Skeletal muscle satellite cell (primary cell): ENCODE data around the gene SEC14L1.
"Not testable (repeated sequence)": the region's sequence is repeated elsewhere in the genome, so short reads cannot be mapped to it uniquely, and the experiment has no call there.

Source experiments
- H3K27me3 ChIP-seq: 2 replicates; pipeline ENCODE4 v1.7.0; 2013; ENCODE audit warnings: low read length; ENCODE audit not compliant: control insufficient read depth, insufficient read depth
- H3K36me3 ChIP-seq: 2 replicates; pipeline ENCODE4 v1.7.0; 2013; ENCODE audit warnings: mild to moderate bottlenecking, control low read depth, low read length; ENCODE audit not compliant: insufficient read depth
- H3K4me1 ChIP-seq: 2 replicates; pipeline ENCODE4 v1.7.0; 2013; ENCODE audit warnings: low read length; ENCODE audit not compliant: control insufficient read depth, insufficient read depth
- H3K4me2 ChIP-seq: 2 replicates; pipeline ENCODE4 v1.7.0; 2013; ENCODE audit warnings: mild to moderate bottlenecking, low read length
- H3K4me3 ChIP-seq: 2 replicates; pipeline ENCODE4 v1.7.0; 2013; ENCODE audit warnings: low read length
- H3K9ac ChIP-seq: 2 replicates; pipeline ENCODE4 v1.7.0; 2013; ENCODE audit warnings: mild to moderate bottlenecking, low read depth, low read length, moderate library complexity
- H3K9me3 ChIP-seq: replicated peaks from 2 replicates; pipeline ENCODE4 v1.7.0; 2013; ENCODE audit warnings: mild to moderate bottlenecking, control low read depth, low read length

Gene SEC14L1

GRCh38 chr17:77153999-77154586 is 13.3 kb downstream of the SEC14L1 start:
- H3K9ac ChIP-seq, result no peak overlapping the region
- peak overlapping the region; percentile 28 for H3K4me2 ChIP-seq
- H3K4me3 ChIP-seq, result no peak overlapping the region
- H3K4me1 ChIP-seq, result peaks cover 51% of the 10 kb centered on the region
- no peaks in the 10 kb centered on the region for H3K27me3 ChIP-seq
- peaks cover 24% of the 10 kb centered on the region for H3K36me3 ChIP-seq
- H3K9me3 ChIP-seq, result no peaks in the 10 kb centered on the region

GRCh38 chr17:77155125-77155524 is 14.4 kb downstream of the SEC14L1 start:
- Histone ChIP-seq H3K9ac (no peak overlapping the region), H3K36me3 (peaks cover 19% of the 10 kb centered on the region), H3K4me2 (no peak overlapping the region), H3K4me3 (no peak overlapping the region), H3K9me3 (no peaks in the 10 kb centered on the region), H3K4me1 (peaks cover 52% of the 10 kb centered on the region), H3K27me3 (no peaks in the 10 kb centered on the region)

DNA sequence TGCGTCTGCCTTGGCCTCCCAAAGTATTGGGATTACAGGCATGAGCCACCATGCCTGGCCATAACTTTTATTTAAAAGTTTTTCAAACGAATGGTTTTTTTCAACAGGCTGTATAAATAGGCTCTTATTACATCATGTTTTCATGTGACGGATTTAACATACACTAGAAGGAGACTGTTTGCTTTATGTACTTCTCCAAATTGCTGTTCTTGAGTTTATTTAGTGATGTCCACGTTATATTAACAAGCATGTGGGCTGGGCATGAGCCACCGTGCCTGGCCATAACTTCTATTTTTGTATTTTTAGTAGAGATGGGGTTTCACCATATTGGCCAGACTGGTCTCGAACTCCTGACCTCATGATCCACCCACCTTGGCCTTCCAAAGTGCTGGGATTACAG is 17.0 kb downstream of the SEC14L1 start:
- H3K9ac ChIP-seq, H3K4me3 ChIP-seq: not testable (repeated sequence)
- peaks cover 48% of the 10 kb centered on the region for H3K4me1 ChIP-seq

GRCh38 chr17:77160091-77160874 is 19.5 kb downstream of the SEC14L1 start:
- peaks cover 45% of the 10 kb centered on the region for H3K4me1 ChIP-seq
- peak overlapping the region; percentile 55 for H3K4me2 ChIP-seq
- peaks cover 5% of the 10 kb centered on the region for H3K36me3 ChIP-seq
- H3K9ac ChIP-seq, result peak overlapping the region; percentile 7
- no peaks in the 10 kb centered on the region for H3K9me3 ChIP-seq
- H3K4me3 ChIP-seq, result no peak overlapping the region
- no peaks in the 10 kb centered on the region for H3K27me3 ChIP-seq

More for the DNA sequence above, 17.0 kb downstream of the SEC14L1 start:
- H3K36me3 ChIP-seq, H3K27me3 ChIP-seq, H3K4me2 ChIP-seq, H3K9me3 ChIP-seq: not testable (repeated sequence)

DNA sequence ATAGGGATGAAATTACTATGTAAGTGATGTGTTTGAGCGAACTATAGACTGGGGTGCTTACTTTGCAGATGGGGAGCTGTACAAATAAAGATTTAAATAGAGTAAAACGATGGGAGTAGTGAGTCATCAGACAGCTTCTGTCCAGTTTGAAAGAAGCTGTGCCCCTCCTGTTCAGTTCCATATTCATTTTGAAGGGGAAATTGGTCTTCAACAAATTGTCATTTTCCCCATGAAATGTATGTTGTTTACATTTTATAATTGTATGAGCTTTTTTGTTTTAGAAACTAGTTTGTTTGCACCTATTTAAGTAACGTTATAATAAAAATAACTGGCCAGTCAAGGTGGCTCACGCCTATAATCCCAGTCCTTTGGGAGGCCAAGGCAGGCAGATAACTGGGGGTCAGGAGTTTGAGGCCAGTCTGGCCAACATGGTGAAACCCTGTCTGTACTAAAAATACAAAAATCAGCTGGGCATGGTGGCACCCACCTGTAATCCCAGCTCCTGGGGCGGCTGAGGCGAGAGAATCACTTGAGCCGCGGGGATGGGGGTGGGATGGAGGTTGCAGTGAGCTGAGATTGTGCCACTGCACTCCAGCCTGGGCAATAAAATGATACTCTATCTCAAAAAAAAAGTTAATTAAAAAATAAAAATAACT is 20.2 kb downstream of the SEC14L1 start:
- Histone ChIP-seq H3K36me3 (peaks cover 6% of the 10 kb centered on the region), H3K4me1 (peaks cover 42% of the 10 kb centered on the region), H3K4me3 (no peak overlapping the region), H3K27me3 (no peaks in the 10 kb centered on the region), H3K9me3 (no peaks in the 10 kb centered on the region), H3K9ac (peak overlapping the region; percentile 7), H3K4me2 (peak overlapping the region; percentile 55)

GRCh38 chr17:77161953-77162352 is 21.2 kb downstream of the SEC14L1 start:
- H3K4me3 ChIP-seq, result no peak overlapping the region
- no peaks in the 10 kb centered on the region for H3K27me3 ChIP-seq
- peaks cover 9% of the 10 kb centered on the region for H3K36me3 ChIP-seq
- H3K4me1 ChIP-seq, result peaks cover 42% of the 10 kb centered on the region
- no peaks in the 10 kb centered on the region for H3K9me3 ChIP-seq
- no peak overlapping the region for H3K4me2 ChIP-seq
- H3K9ac ChIP-seq, result no peak overlapping the region

DNA sequence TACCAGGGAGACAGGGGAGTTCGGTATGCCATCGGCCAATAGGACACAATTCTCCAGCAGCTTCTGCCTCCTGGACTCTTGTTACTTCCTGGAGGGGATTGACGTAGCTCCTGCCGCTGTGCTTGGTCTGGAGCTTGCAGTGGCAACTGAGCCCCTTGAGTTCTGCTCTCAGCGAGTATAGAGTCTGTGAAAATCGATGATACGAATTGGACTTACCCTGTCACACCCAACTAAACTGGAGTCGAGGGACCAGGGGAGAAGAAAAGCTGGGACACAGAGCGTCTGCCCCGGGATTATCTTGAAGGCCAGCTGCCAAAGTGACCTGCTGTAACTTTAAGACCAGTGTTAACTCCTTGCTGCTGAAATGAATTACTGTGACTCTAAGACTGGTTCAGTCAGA is 22.2 kb downstream of the SEC14L1 start:
- peaks cover 42% of the 10 kb centered on the region for H3K4me1 ChIP-seq
- H3K36me3 ChIP-seq, result peaks cover 18% of the 10 kb centered on the region
- H3K9ac ChIP-seq, result no peak overlapping the region
- H3K4me2 ChIP-seq, result peak overlapping the region; percentile 44
- H3K9me3 ChIP-seq, result peaks cover 7% of the 10 kb centered on the region
- no peaks in the 10 kb centered on the region for H3K27me3 ChIP-seq
- no peak overlapping the region for H3K4me3 ChIP-seq

DNA sequence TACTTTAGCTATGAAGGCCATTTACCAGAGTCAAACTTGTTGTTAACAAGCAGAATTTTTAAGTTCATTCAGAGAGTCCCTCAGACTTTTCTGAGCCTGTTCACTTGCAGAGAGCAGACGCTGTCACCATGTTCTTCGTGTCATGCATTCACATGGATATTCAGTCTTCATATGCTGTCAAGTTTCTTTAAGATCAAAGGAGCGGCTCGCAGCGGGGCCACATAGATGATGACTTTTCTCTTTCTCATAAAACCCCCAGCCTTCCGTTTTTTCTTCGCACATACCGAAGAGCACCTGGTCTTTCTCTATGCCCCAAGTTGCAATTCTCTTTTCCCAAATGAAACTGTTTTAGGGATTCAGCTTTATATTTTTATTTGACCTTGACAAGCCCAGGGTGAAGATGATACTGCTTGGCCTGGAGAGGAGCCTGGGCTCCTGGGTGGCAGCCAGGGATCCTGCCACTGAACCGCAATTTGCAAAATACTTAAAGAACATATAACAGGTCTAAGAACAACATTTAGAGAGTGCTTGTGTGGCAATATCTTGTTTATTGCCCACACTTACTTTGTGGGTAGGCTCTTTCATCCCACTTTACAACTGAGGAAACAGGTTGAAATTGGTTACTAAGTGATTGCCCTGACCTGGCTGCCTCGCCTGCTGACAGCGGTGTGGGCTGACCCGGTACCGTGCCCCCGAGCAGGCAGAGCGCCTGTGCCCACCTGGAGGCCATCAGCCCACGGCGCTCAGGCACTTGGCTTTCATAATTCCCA is 22.9 kb downstream of the SEC14L1 start:
- H3K4me1 ChIP-seq, result peaks cover 42% of the 10 kb centered on the region
- H3K4me2 ChIP-seq, result peak overlapping the region; percentile 44
- H3K9ac ChIP-seq, result no peak overlapping the region
- H3K36me3 ChIP-seq, result peaks cover 25% of the 10 kb centered on the region
- peaks cover 13% of the 10 kb centered on the region for H3K9me3 ChIP-seq
- H3K4me3 ChIP-seq, result no peak overlapping the region
- no peaks in the 10 kb centered on the region for H3K27me3 ChIP-seq

GRCh38 chr17:77164483-77165091 is 23.8 kb downstream of the SEC14L1 start:
- Histone ChIP-seq H3K9me3 (peaks cover 14% of the 10 kb centered on the region), H3K27me3 (no peaks in the 10 kb centered on the region), H3K4me1 (peaks cover 41% of the 10 kb centered on the region), H3K36me3 (peaks cover 33% of the 10 kb centered on the region), H3K9ac (no peak overlapping the region), H3K4me3 (no peak overlapping the region), H3K4me2 (no peak overlapping the region)

- Histone ChIP-seq H3K9me3 (peaks cover 14% of the 10 kb centered on the region), H3K27me3 (no peaks in the 10 kb centered on the region), H3K9ac (no peak overlapping the region), H3K4me3 (no peak overlapping the region), H3K4me2 (no peak overlapping the region), H3K4me1 (peaks cover 31% of the 10 kb centered on the region), H3K36me3 (peaks cover 36% of the 10 kb centered on the region)
Observed at GRCh38 chr17:77165577-77165976, 24.8 kb downstream of the SEC14L1 start.
